ENCODE measurements around the gene SSBP4.
"Not testable (repeated sequence)": the region's sequence is repeated elsewhere in the genome, so short reads cannot be mapped to it uniquely, and the experiment has no call there.

Gene SSBP4

GRCh38 chr19:18396471-18397241 lies 22.5 kb upstream of the SSBP4 start:
- no peak for DNase-seq

DNA sequence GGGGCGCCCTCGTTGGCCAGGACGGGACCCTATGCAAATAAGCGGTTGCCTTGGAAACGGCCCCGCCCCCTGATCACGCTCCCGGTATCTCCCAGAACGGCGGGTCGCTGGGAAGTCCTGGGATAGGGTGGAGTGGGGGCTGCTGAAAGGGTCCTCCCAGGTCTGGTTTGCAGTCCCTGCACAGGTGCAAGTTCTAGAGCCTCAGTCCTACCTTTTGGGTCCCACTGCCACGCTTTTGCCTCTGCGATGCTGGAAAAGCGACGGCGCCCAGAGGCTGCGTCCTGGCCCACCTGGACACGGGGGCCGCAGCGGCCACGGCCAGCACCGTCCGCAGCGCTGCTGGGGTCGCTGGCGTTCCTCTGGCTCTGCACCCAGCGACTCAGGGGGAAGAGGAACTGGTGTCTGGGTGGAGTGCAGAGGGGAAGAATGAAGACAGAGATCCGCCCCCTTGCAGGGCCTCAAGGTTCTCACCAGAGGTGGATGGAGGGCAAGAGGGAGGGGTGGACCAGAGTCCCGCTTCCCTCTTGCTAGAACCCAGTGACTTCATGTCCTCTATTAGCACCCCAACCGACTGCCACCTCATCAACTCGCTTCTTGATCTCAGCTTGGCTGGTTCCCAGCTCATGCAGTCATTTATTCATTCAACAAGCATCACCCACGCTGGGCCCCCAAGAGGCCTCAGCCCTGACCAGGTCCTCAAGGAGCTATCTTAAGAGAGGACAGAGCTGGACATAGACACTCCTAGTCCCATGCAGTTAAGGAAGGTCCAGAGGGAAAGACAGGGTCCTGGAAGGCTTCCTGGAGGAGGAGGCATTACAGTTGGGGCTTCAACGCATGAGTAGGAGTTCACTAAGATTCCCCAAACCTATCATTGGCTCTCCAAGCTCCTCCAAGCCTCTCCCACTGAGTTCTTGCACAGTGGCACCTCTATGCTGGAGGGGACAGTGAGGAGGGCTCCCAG lies 21.7 kb upstream of the SSBP4 start, which contains the start of gene LRRC25:
TSS of gene LRRC25 (minus strand) at position 381 of the 961 bp plus-strand sequence. CDS start 659 bp downstream, outside the sequence.
- DNase-seq: no peak

DNA sequence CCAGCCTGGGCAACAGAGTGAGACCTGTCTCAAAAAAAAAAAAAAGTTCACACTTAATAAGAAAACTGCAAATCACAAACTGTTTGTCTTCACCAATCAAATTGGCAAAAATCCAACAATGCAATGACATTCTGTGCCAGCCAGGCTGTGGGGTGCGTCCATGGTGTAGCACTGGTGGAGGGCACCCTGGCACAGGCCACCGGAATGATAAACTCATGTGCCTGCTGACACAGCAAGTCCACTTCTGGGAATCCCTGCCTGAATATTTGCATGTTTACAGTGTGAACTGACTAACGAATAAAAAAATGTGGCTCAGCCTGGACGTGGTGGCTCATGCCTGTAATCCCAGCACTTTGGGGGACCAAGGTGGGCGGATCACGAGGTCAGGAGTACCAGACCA lies 20.2 kb upstream of the SSBP4 start:
- no peak for DNase-seq

GRCh38 chr19:18401580-18402112 lies 17.6 kb upstream of the SSBP4 start:
- DNase-seq: no peak

- DNase-seq: not testable (repeated sequence)
These were observed 16.5 kb upstream of the SSBP4 start for GRCh38 chr19:18402455-18403248.

DNA sequence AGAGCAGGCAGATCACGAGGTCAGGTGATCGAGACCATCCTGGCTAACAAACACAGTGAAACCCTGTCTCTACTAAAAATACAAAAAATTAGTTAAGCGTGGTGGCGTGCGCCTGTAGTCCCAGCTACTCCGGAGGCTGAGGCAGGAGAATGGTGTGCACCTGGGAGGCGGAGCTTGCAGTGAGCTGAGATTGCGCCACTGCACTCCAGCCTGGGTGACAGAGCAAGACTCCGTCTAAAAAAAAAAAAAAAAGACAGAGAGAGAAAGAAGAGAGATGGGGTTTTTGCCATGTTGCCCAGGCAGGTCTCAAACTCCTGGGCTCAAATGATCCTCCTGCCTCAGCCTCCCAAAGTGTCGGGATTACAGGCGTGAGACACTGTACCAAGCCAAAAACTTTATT lies 13.4 kb upstream of the SSBP4 start:
- DNase-seq: not testable (repeated sequence)

- no peak for DNase-seq
These were observed 12.4 kb upstream of the SSBP4 start for GRCh38 chr19:18406749-18407148.

GRCh38 chr19:18408053-18408476 lies 11.1 kb upstream of the SSBP4 start:
- no peak for DNase-seq

- no peak for DNase-seq
These were observed 6.5 kb upstream of the SSBP4 start for GRCh38 chr19:18412610-18413239.

- DNase-seq: no peak
These were observed 4.6 kb upstream of the SSBP4 start for GRCh38 chr19:18414504-18415177.

GRCh38 chr19:18415178-18415867 lies 3.9 kb upstream of the SSBP4 start:
- DNase-seq: no peak

DNA sequence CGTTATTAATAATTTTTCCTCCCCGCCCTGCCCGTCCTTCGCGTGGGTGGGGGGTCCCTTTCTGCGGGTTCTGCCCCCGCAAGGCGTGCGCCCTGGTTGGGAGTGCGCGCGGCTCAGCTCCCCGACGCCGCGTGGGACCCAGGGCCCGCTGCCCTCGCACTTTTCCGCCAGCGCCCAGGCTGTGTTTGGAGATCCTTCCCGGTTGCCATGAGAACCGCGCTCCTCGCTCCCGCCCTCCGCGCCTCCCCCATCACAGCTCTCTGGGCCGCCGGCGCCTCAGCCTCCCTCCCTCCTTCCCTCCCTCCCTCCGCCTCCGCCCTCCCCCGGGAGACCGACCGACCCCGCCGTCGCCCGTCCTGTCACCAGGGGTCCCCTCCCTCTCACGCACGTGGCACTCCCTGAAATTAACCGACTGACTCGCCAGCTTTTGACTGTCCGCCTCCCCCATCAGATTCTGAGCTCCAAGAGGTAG lies 2.4 kb upstream of the SSBP4 start:
- peak; percentile 60 for DNase-seq

DNA sequence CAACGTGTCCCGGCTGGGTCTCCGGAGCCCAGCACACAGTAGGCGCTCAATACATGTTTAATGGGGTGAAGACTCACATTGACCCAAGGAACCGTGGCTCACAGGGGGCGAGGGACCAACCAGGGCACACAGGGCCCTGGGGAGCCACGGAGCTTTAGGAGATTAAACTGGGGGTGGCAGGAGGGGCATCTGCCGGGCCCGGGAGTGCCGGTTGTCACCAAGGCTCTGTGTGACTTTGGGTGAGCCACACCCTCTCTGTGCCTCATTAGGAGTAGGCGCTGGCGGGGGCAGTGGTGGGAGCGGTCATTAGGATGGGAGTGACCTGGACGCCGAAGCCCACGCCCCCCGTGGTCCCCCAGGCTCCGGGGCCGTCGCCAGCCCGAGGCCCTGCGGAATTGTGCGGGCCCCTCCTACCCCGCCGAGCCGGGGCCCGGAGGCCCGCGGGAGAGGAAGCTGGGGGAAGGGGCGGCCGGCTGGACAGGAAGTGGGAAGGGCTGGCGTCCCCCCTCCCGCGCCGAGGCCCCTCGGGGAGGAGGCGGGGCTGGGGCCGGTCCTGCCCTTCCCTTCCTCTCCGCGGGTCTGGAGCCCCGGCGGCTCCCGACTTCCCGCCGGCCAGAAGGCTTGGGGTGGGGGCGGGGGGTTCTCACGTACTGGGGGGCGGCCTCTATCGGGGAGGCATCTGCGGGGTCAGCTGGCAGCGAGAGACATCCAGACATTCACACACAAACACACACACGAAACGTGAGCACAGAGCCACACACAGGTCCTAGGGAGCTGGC lies 1.8 kb upstream of the SSBP4 start:
- no peak for DNase-seq

GRCh38 chr19:18418029-18418482 lies 1.1 kb upstream of the SSBP4 start:
- no peak for DNase-seq

DNA sequence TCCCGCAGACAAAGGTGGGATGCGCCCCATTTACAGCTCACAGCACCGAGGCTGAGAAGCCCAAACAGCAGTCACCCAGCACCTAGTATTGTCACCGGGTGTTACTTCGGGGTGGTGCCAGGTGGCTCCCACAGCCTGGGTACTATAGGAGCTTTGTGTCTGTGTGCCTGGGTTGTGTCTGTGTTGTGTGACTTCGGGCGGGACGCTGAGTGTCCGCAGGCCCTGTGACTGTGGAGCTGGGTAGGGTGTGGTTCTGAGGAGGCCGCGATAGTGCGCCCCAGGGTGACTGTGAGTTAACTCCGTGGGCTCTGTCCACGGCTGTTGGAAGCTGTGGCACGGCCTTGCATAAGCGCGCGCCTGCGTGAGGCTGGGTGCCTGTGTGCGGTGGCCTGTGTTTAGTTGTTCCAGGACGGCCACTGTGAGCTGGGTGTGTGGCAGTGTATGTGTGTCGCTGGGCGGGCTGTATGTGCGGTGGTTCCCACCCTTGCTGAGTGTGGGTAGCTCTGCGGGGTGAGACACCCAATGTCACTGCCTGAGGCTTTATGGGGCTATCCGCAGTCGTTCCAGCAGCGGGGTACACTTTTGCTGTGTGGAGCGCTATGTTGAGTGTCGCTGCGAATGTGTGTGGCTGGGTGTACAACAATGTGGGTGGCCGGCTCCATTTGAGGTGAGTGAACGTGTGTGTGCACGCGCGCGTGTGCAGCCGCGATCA lies 559 bp upstream of the SSBP4 start:
- DNase-seq: peak; percentile 42

DNA sequence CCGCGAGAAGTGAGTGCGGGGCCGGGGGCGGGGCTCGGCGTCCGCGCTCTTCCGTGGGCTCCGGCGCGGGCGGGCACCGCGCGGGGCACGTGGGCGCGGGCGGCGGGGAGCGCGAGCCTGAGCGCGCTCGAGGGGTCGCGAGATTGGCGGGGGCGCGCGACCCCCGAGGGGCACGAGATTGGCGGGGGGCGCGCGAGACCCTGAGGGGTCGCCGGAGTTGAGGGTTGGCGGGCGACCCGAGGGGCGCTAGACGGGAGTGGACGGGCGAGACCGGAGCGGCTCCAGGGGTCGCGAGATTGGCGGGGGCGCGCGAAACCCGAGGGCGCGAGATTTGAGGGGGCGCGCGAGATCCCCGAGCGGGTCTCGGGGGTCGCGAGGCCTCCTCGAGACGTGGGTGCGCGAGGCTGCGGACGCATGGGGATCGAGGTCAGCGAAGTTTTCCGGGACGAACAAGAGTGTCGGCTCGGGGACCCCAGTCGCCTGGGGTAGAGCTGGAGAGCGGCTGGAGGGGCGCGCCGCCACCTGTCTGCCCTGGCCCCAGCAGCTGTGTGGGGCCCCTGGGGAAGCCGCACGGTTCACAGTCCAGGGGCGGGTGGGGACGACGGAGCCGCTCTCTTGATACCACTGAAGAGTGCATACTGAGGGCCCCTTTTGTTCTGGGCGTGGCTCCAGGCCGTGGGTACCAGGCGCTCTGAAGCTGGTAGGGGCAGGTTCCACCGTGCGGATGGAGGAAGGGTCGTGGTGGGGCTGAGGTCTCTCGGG lies 682 bp downstream of the SSBP4 start:
- DNase-seq: peak; percentile 58

DNA sequence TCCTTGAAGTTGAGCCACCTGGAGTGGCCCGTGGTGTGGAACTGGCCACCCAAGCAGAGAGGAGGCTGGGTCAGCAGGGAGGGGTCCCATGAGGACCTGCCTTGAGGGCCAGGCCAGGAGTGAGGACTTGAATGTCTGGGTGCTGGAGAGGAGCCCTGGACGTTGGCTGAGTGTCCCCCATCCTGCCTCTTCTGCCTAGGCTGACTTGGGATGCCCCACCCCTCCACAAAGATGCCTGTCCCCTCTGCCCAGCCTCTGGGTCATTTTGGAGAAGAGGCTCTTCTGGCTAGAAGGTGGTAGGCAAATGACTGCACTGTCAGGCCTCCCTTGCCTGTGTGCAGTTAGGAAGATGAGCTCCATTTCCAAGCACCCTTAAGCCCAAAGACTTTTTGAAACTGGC lies 1.7 kb downstream of the SSBP4 start:
- DNase-seq: no peak

- DNase-seq: no peak
These were observed 2.3 kb downstream of the SSBP4 start for GRCh38 chr19:18421371-18421959.

Measured in stimulated activated CD4-positive, alpha-beta T cell treated with anti-CD3 and anti-CD28 coated beads, Interleukin-4, amount 100 ng/mL, for 24 hours (primary cell).